GM12875 (cell line): Measurements from ENCODE around the gene ENPP3.
"Not testable (repeated sequence)": the region's sequence is repeated elsewhere in the genome, so short reads cannot be mapped to it uniquely, and the experiment has no call there.

ENCODE experiments used
- H3K4me3 ChIP-seq: one replicate; pipeline ENCODE4 v1.5.1; 2011; ENCODE audit warnings: low read depth, low read length, control low read depth
- TF ChIP-seq, protein P1 (sequence below): IDR thresholded peaks from 2 replicates; pipeline ENCODE4 v1.5.1; 2011; ENCODE audit warnings: low read depth, mild to moderate bottlenecking, control low read depth, inconsistent platforms, low read length, moderate library complexity, borderline replicate concordance; ENCODE audit not compliant: insufficient read depth

The ENPP3 gene

GRCh38 chr6:131741688-131742393 lies 104.7 kb downstream of the ENPP3 start:
- TF ChIP-seq, protein P1, sequence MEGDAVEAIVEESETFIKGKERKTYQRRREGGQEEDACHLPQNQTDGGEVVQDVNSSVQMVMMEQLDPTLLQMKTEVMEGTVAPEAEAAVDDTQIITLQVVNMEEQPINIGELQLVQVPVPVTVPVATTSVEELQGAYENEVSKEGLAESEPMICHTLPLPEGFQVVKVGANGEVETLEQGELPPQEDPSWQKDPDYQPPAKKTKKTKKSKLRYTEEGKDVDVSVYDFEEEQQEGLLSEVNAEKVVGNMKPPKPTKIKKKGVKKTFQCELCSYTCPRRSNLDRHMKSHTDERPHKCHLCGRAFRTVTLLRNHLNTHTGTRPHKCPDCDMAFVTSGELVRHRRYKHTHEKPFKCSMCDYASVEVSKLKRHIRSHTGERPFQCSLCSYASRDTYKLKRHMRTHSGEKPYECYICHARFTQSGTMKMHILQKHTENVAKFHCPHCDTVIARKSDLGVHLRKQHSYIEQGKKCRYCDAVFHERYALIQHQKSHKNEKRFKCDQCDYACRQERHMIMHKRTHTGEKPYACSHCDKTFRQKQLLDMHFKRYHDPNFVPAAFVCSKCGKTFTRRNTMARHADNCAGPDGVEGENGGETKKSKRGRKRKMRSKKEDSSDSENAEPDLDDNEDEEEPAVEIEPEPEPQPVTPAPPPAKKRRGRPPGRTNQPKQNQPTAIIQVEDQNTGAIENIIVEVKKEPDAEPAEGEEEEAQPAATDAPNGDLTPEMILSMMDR = no peak
- H3K4me3 ChIP-seq = no peak overlapping the region

- H3K4me3 ChIP-seq = no peak overlapping the region
These were observed 107.6 kb downstream of the ENPP3 start for GRCh38 chr6:131744432-131745287.

DNA sequence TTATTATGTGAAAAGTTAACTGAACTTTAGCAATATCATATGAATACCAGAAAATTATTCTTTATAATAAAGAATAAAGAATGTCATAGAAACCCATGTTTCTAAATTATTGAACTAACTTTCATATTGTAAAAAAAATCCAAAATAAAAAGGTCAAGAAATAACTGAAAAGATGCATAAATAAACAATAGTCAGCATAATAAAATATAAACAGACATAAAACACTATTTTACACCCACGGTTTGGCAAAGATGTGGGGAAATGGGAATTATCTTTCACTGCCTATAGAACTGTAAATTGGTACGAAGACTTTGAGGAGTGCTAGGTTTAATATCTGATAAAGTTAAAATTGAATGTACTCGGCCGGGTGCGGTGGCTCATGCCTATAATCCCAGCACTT lies 108.4 kb downstream of the ENPP3 start:
- TF ChIP-seq, protein P1 = no peak
- H3K4me3 ChIP-seq = no peak overlapping the region

More at GRCh38 chr6:131744432-131745287, 107.6 kb downstream of the ENPP3 start:
- TF ChIP-seq, protein P1 = no peak

DNA sequence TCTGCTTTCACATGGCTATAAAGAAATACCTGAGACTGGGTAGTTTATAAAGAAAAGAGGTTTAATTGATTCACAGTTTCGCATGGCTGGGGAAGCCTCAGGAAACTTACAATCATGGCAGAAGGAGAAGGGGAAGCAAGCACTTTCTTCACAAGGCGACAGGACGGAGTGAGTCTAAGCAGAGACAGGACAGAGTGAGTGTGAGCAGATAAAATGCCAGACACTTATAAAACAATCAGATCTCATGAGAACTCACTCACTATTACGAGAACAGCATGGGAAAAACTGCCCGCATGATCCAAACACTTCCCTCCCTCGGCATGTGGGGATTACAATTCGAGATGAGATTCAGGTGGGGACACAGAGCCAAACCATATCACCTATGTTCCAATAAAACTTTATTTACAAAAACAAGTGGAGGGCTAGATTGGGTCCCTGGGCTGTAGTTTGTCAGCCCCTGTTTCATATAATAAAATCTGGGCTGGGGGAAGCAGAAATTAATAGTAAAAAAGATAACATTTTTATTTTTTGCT lies 110.8 kb downstream of the ENPP3 start:
- TF ChIP-seq, protein P1 = no peak
- no peak overlapping the region for H3K4me3 ChIP-seq

DNA sequence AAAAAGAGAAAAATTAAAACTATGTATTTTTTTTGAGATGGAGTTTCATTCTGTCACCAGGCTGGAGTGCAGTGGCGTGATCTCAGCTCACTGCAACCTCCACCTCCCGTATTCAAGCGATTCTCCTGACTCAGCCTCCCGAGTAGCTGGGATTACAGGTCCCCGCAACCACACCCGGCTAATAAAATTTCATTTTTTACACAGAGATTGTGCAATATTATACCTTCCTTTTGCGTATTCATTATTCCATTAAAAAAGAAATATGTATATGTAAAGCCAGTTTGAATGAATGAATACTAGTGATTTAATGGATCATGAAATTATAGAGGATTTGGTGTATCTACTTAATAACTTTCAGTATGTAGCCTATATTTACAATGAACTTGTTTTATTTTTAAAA lies 111.9 kb downstream of the ENPP3 start:
- TF ChIP-seq, protein P1 = no peak
- no peak overlapping the region for H3K4me3 ChIP-seq

GRCh38 chr6:131751012-131751715 lies 114.1 kb downstream of the ENPP3 start:
- not testable (repeated sequence) for H3K4me3 ChIP-seq

DNA sequence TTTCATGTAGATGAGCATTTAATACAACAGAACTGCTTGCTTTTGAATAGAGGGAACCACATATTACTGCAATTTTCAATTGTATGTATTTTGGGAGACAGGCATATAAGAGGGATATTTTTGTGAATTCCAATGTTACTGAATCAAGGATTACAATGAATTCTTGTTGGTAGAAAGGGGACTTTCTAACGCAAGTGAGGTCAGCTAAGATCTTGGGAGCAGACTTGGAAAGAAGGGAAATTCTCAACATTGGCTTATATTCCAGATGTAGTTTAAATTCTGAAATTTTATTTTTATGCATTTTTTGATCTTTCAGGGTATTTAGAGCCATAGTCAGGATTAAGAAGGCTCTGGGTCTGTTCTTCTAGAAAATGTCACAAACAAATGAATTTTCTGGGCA lies 117.0 kb downstream of the ENPP3 start:
- TF ChIP-seq, protein P1 = no peak

More for the DNA sequence above, 117.0 kb downstream of the ENPP3 start:
- H3K4me3 ChIP-seq = no peak overlapping the region
